Measurements from ENCODE around the gene IL4. TPM values are rescaled to one million over a fixed set of nuclear protein-coding genes. Genes with fewer than 3 reads are reported as not detected.
A peak's percentile ranks its signal among the peaks of the same experiment; 100 is the strongest.

IL4 gene
- total RNA-seq, 3 donors from 2014 or later (not counting 1 experiment from before 2014, with no cell fraction given), result 8.1 TPM; not detected in 2

DNA sequence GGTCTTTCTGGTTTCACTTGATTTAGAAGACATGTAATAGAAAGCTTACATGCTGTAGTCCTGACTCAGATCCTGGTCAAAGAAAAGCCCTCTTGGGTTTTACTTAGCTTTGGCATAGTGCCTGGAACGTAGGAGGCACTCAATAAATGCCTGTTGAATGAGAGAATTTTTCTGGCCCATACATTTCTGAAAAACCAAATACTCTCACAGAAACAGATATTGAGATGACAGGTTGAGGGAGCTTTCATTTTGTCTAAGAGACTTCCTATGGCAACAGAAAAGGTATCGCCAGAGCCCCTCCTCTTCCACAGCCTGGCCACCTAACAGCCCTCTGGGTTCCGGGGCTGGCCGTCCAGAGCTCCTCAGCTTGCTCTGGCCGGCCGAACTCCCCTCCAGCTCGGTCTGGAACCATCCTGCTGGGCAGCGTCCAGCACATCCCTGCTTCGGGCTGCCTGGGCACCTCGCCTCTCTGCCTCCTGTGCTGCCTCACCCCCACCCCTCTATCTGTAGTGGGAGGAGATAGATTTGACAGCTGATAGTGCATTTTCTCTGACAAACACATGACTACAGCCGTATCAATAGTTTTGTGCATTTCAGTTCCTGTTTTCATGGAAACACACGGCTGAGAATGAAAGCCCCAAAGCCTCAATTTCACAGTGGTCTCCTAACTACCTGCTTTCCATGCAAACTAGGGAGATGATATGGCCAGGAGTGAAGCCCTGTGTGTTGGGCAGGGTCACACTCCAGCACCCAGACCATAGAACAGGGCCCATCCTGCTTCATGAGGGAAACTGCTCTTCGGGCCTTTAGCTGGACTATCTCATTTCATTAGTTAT, 1.1 kb downstream of the IL4 start:
- WGBS (ENCODE audit: insufficient coverage), result 78% methylated on average over 11 of the region's 13 CpGs
- H3K27me3 Mint-ChIP-seq (ENCODE audit: low read depth in 2 of 2), result peaks cover 3 to 11% of the 10 kb centered on the region in 2 donors
- Histone ChIP-seq H3K27ac (ENCODE audit: low read length) (no peak overlapping the region), H3K9me3 (ENCODE audit: control insufficient read depth, insufficient read depth, low read length) (no peaks in the 10 kb centered on the region), H3K4me3 (ENCODE audit: low read length) (no peak overlapping the region), H3K4me1 (ENCODE audit: control insufficient read depth, insufficient read depth, low read length) (peaks cover 12% of the 10 kb centered on the region), H3K27me3 (ENCODE audit: control insufficient read depth, insufficient read depth, low read length) (no peaks in the 10 kb centered on the region), H3K36me3 (ENCODE audit: control insufficient read depth, insufficient read depth, low read length) (no peaks in the 10 kb centered on the region)
- DNase-seq (no peak), ATAC-seq (peak in 1 of 3 donors; percentile 48)
- no peak overlapping the region for H3K27ac Mint-ChIP-seq
- H3K9me3 Mint-ChIP-seq, result no peaks in the 10 kb centered on the region
- intact Hi-C loops (cut with micrococcal nuclease), result no loop called here
- TF ChIP-seq, protein P1, sequence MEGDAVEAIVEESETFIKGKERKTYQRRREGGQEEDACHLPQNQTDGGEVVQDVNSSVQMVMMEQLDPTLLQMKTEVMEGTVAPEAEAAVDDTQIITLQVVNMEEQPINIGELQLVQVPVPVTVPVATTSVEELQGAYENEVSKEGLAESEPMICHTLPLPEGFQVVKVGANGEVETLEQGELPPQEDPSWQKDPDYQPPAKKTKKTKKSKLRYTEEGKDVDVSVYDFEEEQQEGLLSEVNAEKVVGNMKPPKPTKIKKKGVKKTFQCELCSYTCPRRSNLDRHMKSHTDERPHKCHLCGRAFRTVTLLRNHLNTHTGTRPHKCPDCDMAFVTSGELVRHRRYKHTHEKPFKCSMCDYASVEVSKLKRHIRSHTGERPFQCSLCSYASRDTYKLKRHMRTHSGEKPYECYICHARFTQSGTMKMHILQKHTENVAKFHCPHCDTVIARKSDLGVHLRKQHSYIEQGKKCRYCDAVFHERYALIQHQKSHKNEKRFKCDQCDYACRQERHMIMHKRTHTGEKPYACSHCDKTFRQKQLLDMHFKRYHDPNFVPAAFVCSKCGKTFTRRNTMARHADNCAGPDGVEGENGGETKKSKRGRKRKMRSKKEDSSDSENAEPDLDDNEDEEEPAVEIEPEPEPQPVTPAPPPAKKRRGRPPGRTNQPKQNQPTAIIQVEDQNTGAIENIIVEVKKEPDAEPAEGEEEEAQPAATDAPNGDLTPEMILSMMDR (IDR thresholded peaks at IDR 0.05), result no peak
- H3K4me3 Mint-ChIP-seq, result no peak overlapping the region
- no peaks in the 10 kb centered on the region for H3K36me3 Mint-ChIP-seq
- H3K4me1 Mint-ChIP-seq, result peaks cover 0 to 10% of the 10 kb centered on the region in 2 donors

DNA sequence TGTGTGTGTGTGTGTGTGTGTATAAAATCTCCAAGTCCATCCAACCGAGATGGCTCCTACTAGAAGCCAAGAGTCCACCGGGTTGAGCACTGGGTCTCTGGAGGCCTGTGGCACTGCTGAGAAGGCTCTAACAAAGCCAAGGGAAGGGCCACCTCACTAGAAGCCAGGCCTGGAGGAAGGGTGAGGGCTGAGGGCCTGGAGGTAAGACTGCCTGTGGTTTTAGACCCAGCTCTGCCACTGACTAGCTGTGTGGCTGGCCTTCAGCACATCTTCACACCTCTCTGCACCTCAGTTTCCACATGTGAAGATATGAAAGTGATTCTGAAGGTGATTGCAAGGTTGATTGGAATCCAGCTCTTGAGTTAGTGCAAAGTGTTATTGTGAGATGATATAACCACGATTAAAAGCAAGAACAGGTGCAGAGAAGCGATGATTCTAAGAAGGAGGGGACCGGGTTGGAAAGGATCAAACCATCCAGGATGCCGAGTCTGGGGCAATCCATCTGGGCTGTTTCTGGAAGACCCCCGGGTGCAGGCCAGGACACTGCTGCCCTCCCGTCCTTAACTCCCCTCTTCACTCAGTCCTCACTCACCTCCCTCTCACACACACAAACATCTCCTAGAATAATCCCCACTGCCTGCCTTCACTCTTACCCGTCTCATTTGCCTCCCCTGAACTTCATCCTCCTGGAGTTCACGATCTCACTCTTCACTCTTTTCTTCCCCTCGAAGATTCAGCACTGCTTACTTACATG, 2.3 kb downstream of the IL4 start:
- ATAC-seq, result peak in 2 of 3 donors; percentile 12 to 26
- Histone ChIP-seq H3K4me1 (ENCODE audit: control insufficient read depth, insufficient read depth, low read length) (peaks cover 12% of the 10 kb centered on the region), H3K27ac (ENCODE audit: low read length) (no peak overlapping the region), H3K27me3 (ENCODE audit: control insufficient read depth, insufficient read depth, low read length) (no peaks in the 10 kb centered on the region), H3K9me3 (ENCODE audit: control insufficient read depth, insufficient read depth, low read length) (no peaks in the 10 kb centered on the region), H3K4me3 (ENCODE audit: low read length) (no peak overlapping the region), H3K36me3 (ENCODE audit: control insufficient read depth, insufficient read depth, low read length) (no peaks in the 10 kb centered on the region)
- no peaks in the 10 kb centered on the region for H3K9me3 Mint-ChIP-seq
- H3K4me1 Mint-ChIP-seq, result peaks cover 0 to 10% of the 10 kb centered on the region in 2 donors
- TF ChIP-seq, protein P1 (IDR thresholded peaks at IDR 0.05), result no peak
- H3K4me3 Mint-ChIP-seq, result no peak overlapping the region
- H3K27ac Mint-ChIP-seq, result no peak overlapping the region
- WGBS (ENCODE audit: insufficient coverage), result 73% methylated on average over 11 of the region's 11 CpGs
- DNase-seq, result no peak
- H3K36me3 Mint-ChIP-seq, result no peaks in the 10 kb centered on the region
- intact Hi-C loops (cut with micrococcal nuclease), result no loop called here
- H3K27me3 Mint-ChIP-seq (ENCODE audit: low read depth in 2 of 2), result peaks cover 2 to 11% of the 10 kb centered on the region in 2 donors

DNA sequence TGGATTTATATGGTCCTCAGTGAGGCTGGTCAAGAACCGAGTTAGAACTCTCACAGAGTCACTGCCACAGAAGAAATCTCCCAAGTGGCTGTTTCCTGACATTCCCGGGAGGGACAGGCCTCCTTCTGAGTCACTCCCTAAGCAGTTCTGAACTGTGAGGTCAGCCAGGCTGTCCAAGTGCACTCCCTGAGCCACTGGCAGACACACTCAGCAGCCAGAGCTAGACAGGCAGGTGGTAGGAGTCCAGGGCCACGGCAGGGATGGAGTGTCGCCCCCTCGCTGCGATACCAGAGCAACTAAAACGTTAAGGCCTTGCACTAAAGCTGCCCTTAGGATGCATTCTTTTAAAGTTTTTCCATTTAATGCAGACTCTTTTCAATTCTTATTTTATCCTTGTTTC, 3.4 kb downstream of the IL4 start:
- Mint-ChIP-seq H3K4me3 (no peak overlapping the region), H3K4me1 (peaks cover 0 to 10% of the 10 kb centered on the region in 2 donors), H3K27ac (no peak overlapping the region), H3K27me3 (ENCODE audit: low read depth in 2 of 2) (peaks cover 5 to 11% of the 10 kb centered on the region in 2 donors), H3K36me3 (no peaks in the 10 kb centered on the region), H3K9me3 (no peaks in the 10 kb centered on the region)
- Histone ChIP-seq H3K36me3 (ENCODE audit: control insufficient read depth, insufficient read depth, low read length) (no peaks in the 10 kb centered on the region), H3K9me3 (ENCODE audit: control insufficient read depth, insufficient read depth, low read length) (no peaks in the 10 kb centered on the region), H3K27ac (ENCODE audit: low read length) (no peak overlapping the region), H3K4me1 (ENCODE audit: control insufficient read depth, insufficient read depth, low read length) (peaks cover 12% of the 10 kb centered on the region), H3K4me3 (ENCODE audit: low read length) (no peak overlapping the region), H3K27me3 (ENCODE audit: control insufficient read depth, insufficient read depth, low read length) (no peaks in the 10 kb centered on the region)
- TF ChIP-seq, protein P1 (IDR thresholded peaks at IDR 0.05), result no peak
- ATAC-seq (no peak), DNase-seq (no peak)
- intact Hi-C loops (cut with micrococcal nuclease), result no loop called here
- WGBS (ENCODE audit: insufficient coverage), result 89% methylated on average over 7 of the region's 7 CpGs
